Measurements from ENCODE around the gene KCNJ2. TPM values are rescaled to one million over a fixed set of nuclear protein-coding genes. Genes with fewer than 3 reads are reported as not detected.

Gene KCNJ2
- total RNA-seq, 1 experiment from 2014 or later: 0.36 TPM

DNA sequence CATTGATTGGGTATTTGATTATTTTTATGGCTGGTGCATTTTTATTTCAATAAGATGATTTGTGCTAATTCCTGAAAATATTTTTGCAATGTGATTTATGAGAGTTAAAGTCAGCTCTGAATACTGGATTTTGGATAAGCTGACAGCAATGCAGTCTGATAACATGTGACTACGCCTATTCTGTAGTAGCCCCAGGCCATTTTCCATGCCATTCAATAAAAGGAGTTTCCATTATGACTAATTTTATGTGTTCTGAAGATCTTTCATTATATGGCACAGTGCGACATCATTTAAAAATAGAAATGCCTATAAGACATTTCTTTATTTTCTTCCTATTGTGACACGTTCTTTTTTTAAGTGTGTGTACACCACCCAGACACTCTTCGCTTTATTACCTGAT is 46.3 kb downstream of the KCNJ2 start:
- CTCF ChIA-PET: no interaction called here
- no peaks in the 10 kb centered on the region for H3K9me2 ChIP-seq (replicated peaks; ENCODE audit: low read length)
- H3K4me2 ChIP-seq (ENCODE audit: low read length): no peak overlapping the region
- H3F3A ChIP-seq (ENCODE audit: low read length, unreplicated experiment): no peaks in the 10 kb centered on the region
- H3K4me3 ChIP-seq (ENCODE audit: low read length): no peak overlapping the region
- no peak overlapping the region for H3K9ac ChIP-seq (ENCODE audit: low read length)
- no TSS peak for BruUV-seq (replicated peaks)
- no peak overlapping the region for H2AFZ ChIP-seq (ENCODE audit: low read length)
- H3K79me2 ChIP-seq (ENCODE audit: low read length): no peaks in the 10 kb centered on the region
- no peaks in the 10 kb centered on the region for H3K36me3 ChIP-seq (ENCODE audit: low read depth, low read length)
- H3K9me3 ChIP-seq (ENCODE audit: low read length): no peaks in the 10 kb centered on the region
- H3K27me3 ChIP-seq (ENCODE audit: low read length): no peaks in the 10 kb centered on the region
- DNase-seq (peak; percentile 31), ATAC-seq (no peak)
- no peaks in the 10 kb centered on the region for H3K4me1 ChIP-seq (ENCODE audit: insufficient read depth, low read length)
- intact Hi-C loops (cut with micrococcal nuclease): no loop called here
- no peak overlapping the region for H3K27ac ChIP-seq (ENCODE audit: low read length)
- H4K20me1 ChIP-seq (ENCODE audit: low read length): no peaks in the 10 kb centered on the region
- POLR2A ChIA-PET (ENCODE audit: unreplicated experiment): no interaction called here
- TF ChIP-seq EZH2 (IDR thresholded peaks at IDR 0.05; ENCODE audit: low read length, unreplicated experiment) (no peak), EZH2phosphoT487 (IDR thresholded peaks at IDR 0.05; ENCODE audit: borderline replicate concordance, low read length) (no peak)
- TF ChIP-seq, protein P1, sequence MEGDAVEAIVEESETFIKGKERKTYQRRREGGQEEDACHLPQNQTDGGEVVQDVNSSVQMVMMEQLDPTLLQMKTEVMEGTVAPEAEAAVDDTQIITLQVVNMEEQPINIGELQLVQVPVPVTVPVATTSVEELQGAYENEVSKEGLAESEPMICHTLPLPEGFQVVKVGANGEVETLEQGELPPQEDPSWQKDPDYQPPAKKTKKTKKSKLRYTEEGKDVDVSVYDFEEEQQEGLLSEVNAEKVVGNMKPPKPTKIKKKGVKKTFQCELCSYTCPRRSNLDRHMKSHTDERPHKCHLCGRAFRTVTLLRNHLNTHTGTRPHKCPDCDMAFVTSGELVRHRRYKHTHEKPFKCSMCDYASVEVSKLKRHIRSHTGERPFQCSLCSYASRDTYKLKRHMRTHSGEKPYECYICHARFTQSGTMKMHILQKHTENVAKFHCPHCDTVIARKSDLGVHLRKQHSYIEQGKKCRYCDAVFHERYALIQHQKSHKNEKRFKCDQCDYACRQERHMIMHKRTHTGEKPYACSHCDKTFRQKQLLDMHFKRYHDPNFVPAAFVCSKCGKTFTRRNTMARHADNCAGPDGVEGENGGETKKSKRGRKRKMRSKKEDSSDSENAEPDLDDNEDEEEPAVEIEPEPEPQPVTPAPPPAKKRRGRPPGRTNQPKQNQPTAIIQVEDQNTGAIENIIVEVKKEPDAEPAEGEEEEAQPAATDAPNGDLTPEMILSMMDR (conservative IDR thresholded peaks at IDR 0.05; ENCODE audit: low read depth, low read length): no peak

DNA sequence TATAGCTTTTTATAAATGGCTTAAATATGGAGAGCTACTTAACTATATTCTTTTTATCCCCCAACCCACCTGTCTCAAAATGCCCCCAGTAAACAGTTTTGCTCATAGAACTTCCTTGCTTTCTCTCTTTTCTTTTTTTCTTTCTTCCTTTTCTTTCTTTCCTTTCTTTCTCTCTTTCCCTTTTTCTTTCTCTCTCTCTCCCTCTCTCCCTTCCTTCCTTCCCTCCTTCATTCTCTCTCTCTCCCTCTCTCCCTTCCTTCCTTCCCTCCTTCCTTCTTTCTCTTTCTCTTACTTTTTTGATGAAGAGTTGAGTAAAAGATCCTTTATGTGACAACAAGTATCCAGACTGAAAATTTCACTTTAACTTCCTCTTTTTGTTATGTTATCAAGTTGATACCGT is 48.2 kb downstream of the KCNJ2 start:
- no peaks in the 10 kb centered on the region for H3K79me2 ChIP-seq (ENCODE audit: low read length)
- H3K4me3 ChIP-seq (ENCODE audit: low read length): no peak overlapping the region
- no peaks in the 10 kb centered on the region for H3K4me1 ChIP-seq (ENCODE audit: insufficient read depth, low read length)
- ChIA-PET CTCF (no interaction called here), POLR2A (ENCODE audit: unreplicated experiment) (no interaction called here)
- no peak for DNase-seq
- no peak overlapping the region for H2AFZ ChIP-seq (ENCODE audit: low read length)
- H3K9ac ChIP-seq (ENCODE audit: low read length): no peak overlapping the region
- no peak for TF ChIP-seq EZH2phosphoT487 (IDR thresholded peaks at IDR 0.05; ENCODE audit: borderline replicate concordance, low read length)
- TF ChIP-seq EZH2 (IDR thresholded peaks at IDR 0.05; ENCODE audit: low read length, unreplicated experiment): no peak
- TF ChIP-seq, protein P1 (conservative IDR thresholded peaks at IDR 0.05; ENCODE audit: low read depth, low read length): no peak
- H3K27ac ChIP-seq (ENCODE audit: low read length): no peak overlapping the region
- ATAC-seq: no peak
- no TSS peak for BruUV-seq (replicated peaks)
- no peaks in the 10 kb centered on the region for H3K36me3 ChIP-seq (ENCODE audit: low read depth, low read length)
- H4K20me1 ChIP-seq (ENCODE audit: low read length): no peaks in the 10 kb centered on the region
- no peaks in the 10 kb centered on the region for H3K9me3 ChIP-seq (ENCODE audit: low read length)
- no peak overlapping the region for H3K4me2 ChIP-seq (ENCODE audit: low read length)
- no peaks in the 10 kb centered on the region for H3F3A ChIP-seq (ENCODE audit: low read length, unreplicated experiment)
- H3K9me2 ChIP-seq (replicated peaks; ENCODE audit: low read length): no peaks in the 10 kb centered on the region
- intact Hi-C loops (cut with micrococcal nuclease): no loop called here
- no peaks in the 10 kb centered on the region for H3K27me3 ChIP-seq (ENCODE audit: low read length)

DNA sequence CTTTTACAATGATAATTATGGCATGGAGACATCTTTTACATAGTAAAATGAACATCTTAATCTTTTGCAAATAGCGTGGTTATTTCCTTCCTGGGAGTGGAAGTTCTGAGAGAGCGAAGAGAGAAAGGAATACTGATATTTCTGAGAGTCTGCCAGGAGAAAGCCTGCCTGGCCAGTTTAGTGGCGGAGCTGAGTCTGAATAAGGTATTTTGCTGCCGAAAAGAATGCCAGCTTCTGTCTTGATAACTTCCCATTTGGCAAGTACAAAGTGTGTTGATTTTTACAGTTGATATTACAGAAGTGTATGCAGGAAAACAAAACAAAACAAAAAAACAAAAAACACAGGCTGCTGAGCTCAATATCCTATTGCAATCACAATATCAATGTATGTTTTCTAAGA is 55.9 kb downstream of the KCNJ2 start:
- Histone ChIP-seq H3K27me3 (ENCODE audit: low read length) (peaks cover 19% of the 10 kb centered on the region; the same call in 1 of the 2 replicates), H3K9me3 (ENCODE audit: low read length) (no peaks in the 10 kb centered on the region), H3K36me3 (ENCODE audit: low read depth, low read length) (no peaks in the 10 kb centered on the region), H3K79me2 (ENCODE audit: low read length) (no peaks in the 10 kb centered on the region), H3F3A (ENCODE audit: low read length, unreplicated experiment) (no peaks in the 10 kb centered on the region), H2AFZ (ENCODE audit: low read length) (no peak overlapping the region), H4K20me1 (ENCODE audit: low read length) (no peaks in the 10 kb centered on the region), H3K27ac (ENCODE audit: low read length) (no peak overlapping the region), H3K4me1 (ENCODE audit: insufficient read depth, low read length) (no peaks in the 10 kb centered on the region), H3K9me2 (replicated peaks; ENCODE audit: low read length) (0 out of 2 replicates have a peak, but pooled peaks cover 3% of the 10 kb centered on the region), H3K4me3 (ENCODE audit: low read length) (no peak overlapping the region), H3K9ac (ENCODE audit: low read length) (no peak overlapping the region), H3K4me2 (ENCODE audit: low read length) (no peak overlapping the region)
- ChIA-PET POLR2A (ENCODE audit: unreplicated experiment) (no interaction called here), CTCF (no interaction called here)
- ATAC-seq: no peak
- TF ChIP-seq EZH2 (IDR thresholded peaks at IDR 0.05; ENCODE audit: low read length, unreplicated experiment) (no peak), EZH2phosphoT487 (IDR thresholded peaks at IDR 0.05; ENCODE audit: borderline replicate concordance, low read length) (no peak)
- DNase-seq: peak; percentile 28
- intact Hi-C loops (cut with micrococcal nuclease): no loop called here
- no TSS peak for BruUV-seq (replicated peaks)

Other genes with a start within 250 kb of the KCNJ2 start
- gene KCNJ16, start 94.3 kb upstream of the KCNJ2 start, total RNA-seq (2014; rRNA removed): not detected in 2 replicates

All from PC-3 (cell line).